IMR-90 (cell line): ENCODE data around the gene CTPS2. TPM values are rescaled to one million over a fixed set of nuclear protein-coding genes. Genes with fewer than 3 reads are reported as not detected.

Source experiments
- ATAC-seq: fragments of 200-7000 bp; cut with Tn5 transposase; 2 replicates; pipeline ENCODE4 v1.9.1; 2020; ENCODE audit warnings: low read depth, mild to moderate bottlenecking, moderate library complexity
- BruUV-seq: library from RNA; stranded (reverse); fragments of 400-500 nt; replicated peaks from 2 replicates; lab custom pipeline; 2021; lab: Mats Ljungman, UMichigan
- CTCF ChIA-PET: fragments of 300-600 bp; formaldehyde crosslinking; extraction: SDS; loops from one replicate; lab custom pipeline; 2021; ENCODE audit warnings: antibody characterized with exemption; lab: Yijun Ruan, JAX
- POLR2A ChIA-PET: fragments of 300-600 bp; sonication (Branson Sonifier 250); formaldehyde crosslinking; loops from one replicate; lab custom pipeline; 2022; ENCODE audit warnings: antibody characterized with exemption; ENCODE audit not compliant: unreplicated experiment; lab: Charles Lee
- DNase-seq: peaks from one replicate; pipeline ENCODE4 v3.0.0; 2013
- H2AFZ ChIP-seq: replicated peaks from 2 replicates; pipeline ENCODE3; 2013; ENCODE audit warnings: low read length, mild to moderate bottlenecking; ENCODE audit not compliant: poor library complexity
- H2AK5ac ChIP-seq: 2 replicates; pipeline ENCODE4 v1.6.1; 2013; ENCODE audit warnings: low read depth, low read length, inconsistent platforms
- H2AK9ac ChIP-seq: replicated peaks from 2 replicates; pipeline ENCODE3; 2013; ENCODE audit warnings: mild to moderate bottlenecking, low read depth, low read length, moderate library complexity; ENCODE audit not compliant: poor library complexity
- H2BK120ac ChIP-seq: 2 replicates; pipeline ENCODE4 v1.6.1; 2013; ENCODE audit warnings: low read depth, low read length, inconsistent platforms
- H2BK15ac ChIP-seq: 3 replicates; pipeline ENCODE4 v1.6.1; 2013; ENCODE audit warnings: low read depth, low read length, inconsistent platforms
- H2BK20ac ChIP-seq: 2 replicates; pipeline ENCODE4 v1.6.1; 2013; ENCODE audit warnings: low read depth, mild to moderate bottlenecking, inconsistent platforms, low read length, moderate library complexity
- H2BK5ac ChIP-seq: 2 replicates; pipeline ENCODE4 v1.6.1; 2013; ENCODE audit warnings: mild to moderate bottlenecking, low read depth, low read length, inconsistent platforms; ENCODE audit not compliant: poor library complexity, severe bottlenecking
- H3K14ac ChIP-seq: replicated peaks from 2 replicates; pipeline ENCODE4 v1.6.1; 2013; ENCODE audit warnings: low read depth, low read length, inconsistent platforms
- H3K18ac ChIP-seq: 2 replicates; pipeline ENCODE4 v1.6.1; 2013; ENCODE audit warnings: low read depth, low read length, control low read depth
- H3K23ac ChIP-seq: 2 replicates; pipeline ENCODE4 v1.6.1; 2013; ENCODE audit warnings: low read depth, low read length, inconsistent platforms
- H3K27ac ChIP-seq: 2 replicates; pipeline ENCODE4 v1.5.1; 2013; ENCODE audit warnings: mild to moderate bottlenecking, control low read depth, low read length; ENCODE audit not compliant: insufficient read depth
- H3K27me3 ChIP-seq: 2 replicates; pipeline ENCODE4 v1.6.1; 2013; ENCODE audit warnings: low read length; ENCODE audit not compliant: control insufficient read depth, insufficient read depth
- H3K36me3 ChIP-seq: 2 replicates; pipeline ENCODE4 v1.6.1; 2013; ENCODE audit warnings: low read length, mixed read lengths; ENCODE audit not compliant: control insufficient read depth, insufficient read depth
- H3K4ac ChIP-seq: 2 replicates; pipeline ENCODE4 v1.6.1; 2013; ENCODE audit warnings: low read depth, low read length, inconsistent platforms
- H3K4me1 ChIP-seq: 2 replicates; pipeline ENCODE4 v1.6.1; 2013; ENCODE audit warnings: low read length, mixed read lengths; ENCODE audit not compliant: control insufficient read depth, insufficient read depth
- H3K4me2 ChIP-seq: 2 replicates; pipeline ENCODE4 v1.6.1; 2013; ENCODE audit warnings: low read depth, mild to moderate bottlenecking, control low read depth, low read length, moderate library complexity
- H3K4me3 ChIP-seq: 2 replicates; pipeline ENCODE4 v1.5.1; 2013; ENCODE audit warnings: low read depth, mild to moderate bottlenecking, control low read depth, low read length, moderate library complexity; ENCODE audit not compliant: insufficient read depth
- H3K56ac ChIP-seq: 2 replicates; pipeline ENCODE4 v1.6.1; 2013; ENCODE audit warnings: low read length, inconsistent platforms; ENCODE audit not compliant: insufficient read depth; ENCODE audit errors: extremely low read depth
- H3K79me1 ChIP-seq, 2 experiments: 2 replicates each; pipeline ENCODE4 v1.6.1; 2013; ENCODE audit warnings: low read length in 2 of 2, inconsistent platforms in 1 of 2, low read depth in 1 of 2
- H3K9ac ChIP-seq: 2 replicates; pipeline ENCODE4 v1.6.1; 2013; ENCODE audit warnings: low read depth, low read length, control low read depth
- H3K9me1 ChIP-seq: 2 replicates; pipeline ENCODE4 v1.6.1; 2013; ENCODE audit warnings: low read length, inconsistent platforms; ENCODE audit not compliant: insufficient read depth
- H3K9me3 ChIP-seq: 2 replicates; pipeline ENCODE4 v1.6.1; 2013; ENCODE audit warnings: low read length; ENCODE audit not compliant: control insufficient read depth, insufficient read depth
- H4K20me1 ChIP-seq: 2 replicates; pipeline ENCODE4 v1.6.1; 2013; ENCODE audit warnings: low read length, inconsistent platforms; ENCODE audit not compliant: insufficient read depth
- H4K5ac ChIP-seq: 2 replicates; pipeline ENCODE4 v1.6.1; 2013; ENCODE audit warnings: mild to moderate bottlenecking, low read depth, low read length, control low read depth
- H4K8ac ChIP-seq, 2 experiments: 2 replicates each; pipeline ENCODE4 v1.6.1; 2013; ENCODE audit warnings: low read depth in 2 of 2, low read length in 2 of 2, control low read depth in 1 of 2, inconsistent platforms in 1 of 2
- H4K91ac ChIP-seq: 2 replicates; pipeline ENCODE4 v1.6.1; 2013; ENCODE audit warnings: low read depth, low read length, inconsistent platforms; ENCODE audit not compliant: insufficient read depth
- BHLHE40 ChIP-seq: fragments of 150-350 bp; IDR thresholded peaks from 2 replicates; pipeline ENCODE4 v1.6.1; 2016; ENCODE audit warnings: mild to moderate bottlenecking, low read depth, low read length
- CHD1 ChIP-seq: IDR thresholded peaks from 2 replicates; pipeline ENCODE4 v1.6.1; 2012; ENCODE audit warnings: low read depth, low read length, improper control_type of control experiment
- FOS ChIP-seq: fragments of 150-350 bp; IDR thresholded peaks from 2 replicates; pipeline ENCODE4 v1.6.1; 2016; ENCODE audit warnings: low read depth, low read length
- MAFK ChIP-seq: IDR thresholded peaks from 2 replicates; pipeline ENCODE4 v1.6.1; 2012; ENCODE audit warnings: low read depth, low read length, improper control_type of control experiment
- MXI1 ChIP-seq: IDR thresholded peaks from 2 replicates; pipeline ENCODE4 v1.6.1; 2012; ENCODE audit warnings: low read depth, mild to moderate bottlenecking, low read length, moderate library complexity, borderline replicate concordance
- NFE2L2 ChIP-seq: fragments of 150-350 bp; IDR thresholded peaks from 2 replicates; pipeline ENCODE4 v1.6.1; 2016; ENCODE audit warnings: low read depth, mild to moderate bottlenecking, low read length
- POLR2A ChIP-seq: IDR thresholded peaks from 2 replicates; pipeline ENCODE4 v1.6.1; 2012; ENCODE audit warnings: mild to moderate bottlenecking, low read depth, low read length
- RAD21 ChIP-seq: IDR thresholded peaks from 2 replicates; pipeline ENCODE4 v1.6.1; 2012; ENCODE audit warnings: low read length, improper control_type of control experiment
- RCOR1 ChIP-seq: IDR thresholded peaks from 2 replicates; pipeline ENCODE4 v1.6.1; 2012; ENCODE audit warnings: mild to moderate bottlenecking, low read length, improper control_type of control experiment; ENCODE audit not compliant: insufficient replicate concordance
- RFX5 ChIP-seq: IDR thresholded peaks from 2 replicates; pipeline ENCODE4 v1.8.0; 2012; ENCODE audit warnings: low read depth, mild to moderate bottlenecking, low read length, moderate library complexity
- USF2 ChIP-seq: fragments of 150-350 bp; IDR thresholded peaks from 2 replicates; pipeline ENCODE4 v1.6.1; 2017; ENCODE audit warnings: mild to moderate bottlenecking, antibody characterized with exemption, low read length, low read depth
- WGBS, 2 experiments: methylation state at CpG; one replicate each; pipeline versions ENCODE4 v1.1.5 to v1.1.7; 2013; ENCODE audit warnings: missing lambda C conversion rate in 2 of 2; ENCODE audit not compliant: insufficient read length in 1 of 2; ENCODE audit errors: extremely low coverage in 2 of 2; 5-methylcytosine and 5-hydroxymethylcytosine counted together
- dilution Hi-C: fragments of 300-500 bp; cut with HindIII; formaldehyde crosslinking; loops from one replicate; pipeline ENCODE4 v1.14.3; 2018; ENCODE audit warnings: low sequenced_read_pairs; ENCODE audit not compliant: unreplicated experiment
- in situ Hi-C: fragments of 300-500 bp; cut with MboI; formaldehyde crosslinking; loops from 3 replicates; pipeline ENCODE4 v1.14.3; 2019; ENCODE audit warnings: low sequenced_read_pairs, inconsistent platforms, mixed read lengths
- intact Hi-C: fragments of 100-400 bp; cut with micrococcal nuclease; formaldehyde crosslinking; loops from 2 replicates; pipeline ENCODE4 v1.10.0; 2022
- polyA plus RNA-seq, 3 experiments: library from polyadenylated mRNA; depleted of rRNA; stranded (reverse); fragments of >200 nt; gene quantifications; 2 replicates each; pipeline ENCODE4 v1.2.3, GENCODE V29; 2012; ENCODE audit warnings: low replicate concordance in 1 of 3
- total RNA-seq: library from RNA; depleted of rRNA; stranded (reverse); fragments of >200 nt; gene quantifications from 2 replicates; pipeline ENCODE4 v1.2.3, GENCODE V29; 2012

The CTPS2 gene
- total and polyA plus RNA-seq, 2 of the 4 experiments (the other 2 are of a cell fraction): 6.0 to 13.1 TPM

GRCh38 chrX:16559206-16559619 is 153.3 kb downstream of the CTPS2 start:
- H2BK120ac ChIP-seq: peak overlapping the region; percentile 40; the same call in 1 of the 2 replicates
- intact Hi-C loops: no loop called here
- no peak overlapping the region for H3K14ac ChIP-seq
- no peak overlapping the region for H4K8ac ChIP-seq
- H3K9me3 ChIP-seq: no peaks in the 10 kb centered on the region
- no peak overlapping the region for H2BK5ac ChIP-seq
- H2AK5ac ChIP-seq: no peak overlapping the region
- CTCF ChIA-PET: interaction anchor here (0.9 kb wide), 1 partner anchor 115 kb away, joined by 3 read pairs; no protein-coding TSS in a partner anchor
- H4K91ac ChIP-seq: no peak overlapping the region
- H4K5ac ChIP-seq: no peak overlapping the region
- POLR2A ChIA-PET: no interaction called here
- dilution Hi-C loops: no loop called here
- peak overlapping the region; percentile 22; the same call in 1 of the 2 replicates for H3K4ac ChIP-seq
- H3K56ac ChIP-seq: no peak overlapping the region
- no peaks in the 10 kb centered on the region for H4K20me1 ChIP-seq
- H3K27ac ChIP-seq: no peak overlapping the region
- H3K9me1 ChIP-seq: no peaks in the 10 kb centered on the region
- peak; percentile 43 for DNase-seq
- H3K4me2 ChIP-seq: no peak overlapping the region
- H3K23ac ChIP-seq: no peak overlapping the region
- no peak overlapping the region; the same call in 1 of the 2 replicates for H2BK20ac ChIP-seq
- H3K9ac ChIP-seq: no peak overlapping the region
- H3K79me1 ChIP-seq: no peaks in the 10 kb centered on the region
- in situ Hi-C loops: no loop called here
- WGBS, 2 experiments: no CpG with 5 or more reads among the region's 1 CpG
- BruUV-seq: no TSS peak
- no peak overlapping the region for H2AK9ac ChIP-seq
- H3K18ac ChIP-seq: no peak overlapping the region
- no peaks in the 10 kb centered on the region for H3K27me3 ChIP-seq
- H2BK15ac ChIP-seq: no peak overlapping the region
- TF ChIP-seq MXI1 (no peak), RFX5 (no peak), RCOR1 (no peak), POLR2A (no peak), MAFK (no peak), CHD1 (no peak), NFE2L2 (no peak), USF2 (no peak), RAD21 (no peak), BHLHE40 (no peak), FOS (no peak)
- H2AFZ ChIP-seq: no peak overlapping the region
- no peak overlapping the region for H3K4me3 ChIP-seq
- H3K4me1 ChIP-seq: no peaks in the 10 kb centered on the region
- no peaks in the 10 kb centered on the region for H3K36me3 ChIP-seq
- ATAC-seq: peak; percentile 56; the same call in 1 of the 2 replicates
